OCI-LY1 (cell line): ENCODE data around the gene CDK13.

Experiments used
- H2AFZ ChIP-seq: fragments of 200-600 bp; sonication (generic), shearing (Covaris generic); 2 replicates; pipeline ENCODE4 v1.6.0; 2014; ENCODE audit warnings: antibody characterized with exemption, mild to moderate bottlenecking, low read length
- H3F3A ChIP-seq: fragments of 200-600 bp; sonication (generic), shearing (Covaris generic); 2 replicates; pipeline ENCODE4 v1.6.0; 2014; ENCODE audit warnings: mild to moderate bottlenecking, antibody characterized with exemption, low read length, moderate library complexity; ENCODE audit not compliant: insufficient read depth
- H3K27ac ChIP-seq: fragments of 200-600 bp; sonication (generic); 2 replicates; pipeline ENCODE4 v1.5.1; 2014; ENCODE audit warnings: low read length, mixed run types, mild to moderate bottlenecking, low read depth; ENCODE audit not compliant: poor library complexity, severe bottlenecking
- H3K27me3 ChIP-seq: fragments of 200-600 bp; sonication (generic); 2 replicates; pipeline ENCODE4 v1.6.0; 2014; ENCODE audit warnings: antibody characterized with exemption, mild to moderate bottlenecking, low read length, moderate library complexity; ENCODE audit not compliant: insufficient read depth
- H3K36me3 ChIP-seq: fragments of 200-600 bp; sonication (generic); 2 replicates; pipeline ENCODE4 v1.6.1; 2014; ENCODE audit warnings: mild to moderate bottlenecking, antibody characterized with exemption, low read length, moderate library complexity, mixed read lengths; ENCODE audit not compliant: insufficient read depth
- H3K4me1 ChIP-seq: fragments of 200-600 bp; sonication (generic); 2 replicates; pipeline ENCODE4 v1.5.1; 2014; ENCODE audit warnings: mild to moderate bottlenecking, low read length, moderate library complexity; ENCODE audit not compliant: insufficient read depth, severe bottlenecking
- H3K4me2 ChIP-seq: fragments of 200-600 bp; sonication (generic), shearing (Covaris generic); 2 replicates; pipeline ENCODE4 v1.6.1; 2014; ENCODE audit warnings: low read length
- H3K4me3 ChIP-seq: fragments of 200-600 bp; sonication (generic); 2 replicates; pipeline ENCODE4 v1.5.1; 2014; ENCODE audit warnings: low read length, low read depth, mild to moderate bottlenecking, mixed read lengths; ENCODE audit not compliant: poor library complexity, severe bottlenecking
- H3K79me2 ChIP-seq: fragments of 200-600 bp; shearing (Covaris generic); 2 replicates; pipeline ENCODE4 v1.6.1; 2016; ENCODE audit warnings: mixed run types, low read length, mixed read lengths; ENCODE audit not compliant: insufficient read depth
- H3K9ac ChIP-seq: fragments of 200-600 bp; sonication (generic), shearing (Covaris generic); 2 replicates; pipeline ENCODE4 v1.6.1; 2014; ENCODE audit warnings: mild to moderate bottlenecking, low read length, mixed read lengths
- H3K9me2 ChIP-seq: fragments of 200-600 bp; sonication (generic), shearing (Covaris generic); 2 replicates; pipeline ENCODE4 v1.6.1; 2014; ENCODE audit warnings: low read depth, mild to moderate bottlenecking, low read length, mixed read lengths
- H3K9me3 ChIP-seq: fragments of 200-600 bp; shearing (Covaris generic); 2 replicates; pipeline ENCODE4 v1.6.1; 2014; ENCODE audit warnings: low read length, mixed read lengths
- H4K20me1 ChIP-seq: fragments of 200-600 bp; sonication (generic), shearing (Covaris generic); 2 replicates; pipeline ENCODE4 v1.6.0; 2016; ENCODE audit warnings: mild to moderate bottlenecking, low read length; ENCODE audit not compliant: insufficient read depth
- EZH2 ChIP-seq: fragments of 200-600 bp; sonication (generic), shearing (Covaris generic); IDR thresholded peaks from 2 replicates; pipeline ENCODE4 v1.8.0; 2017; ENCODE audit warnings: borderline replicate concordance, mixed run types, mild to moderate bottlenecking, antibody characterized with exemption, low read length, moderate library complexity, mixed read lengths
- TF ChIP-seq, protein P1 (sequence below): fragments of 200-600 bp; sonication (generic), shearing (Covaris generic); IDR thresholded peaks from 2 replicates; pipeline ENCODE4 v1.5.1; 2017; ENCODE audit warnings: mild to moderate bottlenecking, antibody characterized with exemption, low read length, moderate library complexity, mixed read lengths

The CDK13 gene

DNA sequence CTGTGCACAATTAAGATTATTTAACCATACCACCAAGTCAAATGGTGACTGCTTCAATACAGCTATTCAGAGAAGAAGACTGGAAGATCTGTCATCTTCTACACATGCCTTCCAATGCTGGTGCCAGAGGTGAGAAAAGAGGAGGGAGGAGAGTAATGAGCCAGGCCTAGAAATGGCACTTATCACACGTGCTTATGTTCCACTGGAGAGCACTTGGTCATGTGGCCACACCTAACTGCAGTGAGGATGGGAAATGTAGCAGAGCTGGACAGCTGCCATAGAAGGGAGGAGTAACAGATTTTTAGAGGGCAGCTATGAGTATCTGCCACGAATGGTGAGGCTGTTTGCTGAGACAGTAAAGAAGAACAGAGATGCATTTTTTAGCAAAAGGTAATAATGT is 107.2 kb downstream of the CDK13 start:
- Histone ChIP-seq H3K9me2 (no peaks in the 10 kb centered on the region), H3F3A (no peaks in the 10 kb centered on the region), H2AFZ (no peak overlapping the region), H4K20me1 (no peaks in the 10 kb centered on the region), H3K4me1 (no peaks in the 10 kb centered on the region), H3K36me3 (peaks cover 10% of the 10 kb centered on the region; the same call in 1 of the 2 replicates), H3K9ac (no peak overlapping the region), H3K79me2 (no peaks in the 10 kb centered on the region), H3K4me2 (no peak overlapping the region), H3K27me3 (no peaks in the 10 kb centered on the region), H3K27ac (no peak overlapping the region), H3K9me3 (no peaks in the 10 kb centered on the region), H3K4me3 (no peak overlapping the region)
- TF ChIP-seq, protein P1, sequence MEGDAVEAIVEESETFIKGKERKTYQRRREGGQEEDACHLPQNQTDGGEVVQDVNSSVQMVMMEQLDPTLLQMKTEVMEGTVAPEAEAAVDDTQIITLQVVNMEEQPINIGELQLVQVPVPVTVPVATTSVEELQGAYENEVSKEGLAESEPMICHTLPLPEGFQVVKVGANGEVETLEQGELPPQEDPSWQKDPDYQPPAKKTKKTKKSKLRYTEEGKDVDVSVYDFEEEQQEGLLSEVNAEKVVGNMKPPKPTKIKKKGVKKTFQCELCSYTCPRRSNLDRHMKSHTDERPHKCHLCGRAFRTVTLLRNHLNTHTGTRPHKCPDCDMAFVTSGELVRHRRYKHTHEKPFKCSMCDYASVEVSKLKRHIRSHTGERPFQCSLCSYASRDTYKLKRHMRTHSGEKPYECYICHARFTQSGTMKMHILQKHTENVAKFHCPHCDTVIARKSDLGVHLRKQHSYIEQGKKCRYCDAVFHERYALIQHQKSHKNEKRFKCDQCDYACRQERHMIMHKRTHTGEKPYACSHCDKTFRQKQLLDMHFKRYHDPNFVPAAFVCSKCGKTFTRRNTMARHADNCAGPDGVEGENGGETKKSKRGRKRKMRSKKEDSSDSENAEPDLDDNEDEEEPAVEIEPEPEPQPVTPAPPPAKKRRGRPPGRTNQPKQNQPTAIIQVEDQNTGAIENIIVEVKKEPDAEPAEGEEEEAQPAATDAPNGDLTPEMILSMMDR, result no peak
- TF ChIP-seq EZH2, result no peak

DNA sequence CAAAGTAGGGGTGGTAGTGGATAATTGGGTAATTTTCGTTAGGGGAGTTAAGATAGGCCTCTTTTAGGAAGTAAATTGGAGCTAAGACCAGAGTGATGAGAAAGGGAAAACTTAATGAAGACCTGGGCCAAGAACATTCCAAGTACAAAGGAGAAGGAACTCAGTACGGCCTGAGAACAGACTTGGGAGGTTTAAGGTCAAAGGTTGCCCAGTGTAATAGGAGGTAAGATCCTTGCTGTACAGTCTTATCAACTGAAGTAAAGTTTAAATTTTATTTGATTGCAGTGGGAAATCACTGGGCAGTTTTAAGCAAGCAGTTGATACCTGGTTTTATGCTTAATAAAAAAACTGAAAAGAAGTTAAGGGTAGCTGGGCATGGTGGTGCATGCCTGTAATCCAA is 108.0 kb downstream of the CDK13 start:
- no peaks in the 10 kb centered on the region for H3K4me1 ChIP-seq
- no peak overlapping the region for H3K27ac ChIP-seq
- H3K36me3 ChIP-seq, result peaks cover 15% of the 10 kb centered on the region; the same call in 1 of the 2 replicates
- H3K27me3 ChIP-seq, result no peaks in the 10 kb centered on the region
- no peak overlapping the region for H3K9ac ChIP-seq
- TF ChIP-seq, protein P1, result no peak
- no peak for TF ChIP-seq EZH2
- no peaks in the 10 kb centered on the region for H3K9me3 ChIP-seq
- no peak overlapping the region for H3K4me3 ChIP-seq
- no peaks in the 10 kb centered on the region for H3K79me2 ChIP-seq
- no peaks in the 10 kb centered on the region for H3K9me2 ChIP-seq
- H3K4me2 ChIP-seq, result no peak overlapping the region
- no peak overlapping the region for H2AFZ ChIP-seq
- no peaks in the 10 kb centered on the region for H3F3A ChIP-seq
- H4K20me1 ChIP-seq, result no peaks in the 10 kb centered on the region

DNA sequence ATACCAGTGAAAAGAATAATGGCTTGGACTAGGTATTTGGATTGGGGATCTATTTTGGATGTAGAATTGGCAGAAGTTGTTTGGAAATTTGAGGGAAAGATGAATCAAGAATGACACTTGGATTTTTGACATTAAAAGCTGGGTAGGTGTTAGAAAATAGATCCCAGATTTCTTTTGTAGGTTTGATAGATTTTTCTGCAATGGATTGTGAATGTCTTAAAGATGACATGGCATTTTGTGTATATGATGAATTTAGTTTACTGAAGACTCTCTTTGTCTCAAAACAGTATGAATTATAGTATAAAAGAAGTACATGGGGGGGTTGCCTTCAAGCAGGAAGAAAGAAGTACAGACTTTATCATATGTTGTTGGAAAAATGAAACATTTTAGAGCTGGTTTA is 108.6 kb downstream of the CDK13 start:
- TF ChIP-seq, protein P1, result no peak
- TF ChIP-seq EZH2, result no peak
- H3K4me1 ChIP-seq, result no peaks in the 10 kb centered on the region
- H3K79me2 ChIP-seq, result no peaks in the 10 kb centered on the region
- H3K9ac ChIP-seq, result no peak overlapping the region
- H2AFZ ChIP-seq, result no peak overlapping the region
- H3K36me3 ChIP-seq, result peaks cover 17% of the 10 kb centered on the region; the same call in 1 of the 2 replicates
- H3K9me2 ChIP-seq, result no peaks in the 10 kb centered on the region
- H3K27ac ChIP-seq, result no peak overlapping the region
- H3F3A ChIP-seq, result no peaks in the 10 kb centered on the region
- H4K20me1 ChIP-seq, result no peaks in the 10 kb centered on the region
- H3K4me2 ChIP-seq, result no peak overlapping the region
- H3K4me3 ChIP-seq, result no peak overlapping the region
- no peaks in the 10 kb centered on the region for H3K9me3 ChIP-seq
- H3K27me3 ChIP-seq, result no peaks in the 10 kb centered on the region
